MM.1S (cell line): ENCODE measurements around the gene PARP3.

Source experiments
- DNase-seq: peaks from one replicate; pipeline ENCODE4 v3.0.0-alpha.2; 2015
- H2AFZ ChIP-seq: fragments of 300-600 bp; sonication (generic); 2 replicates; pipeline ENCODE4 v1.6.0; 2016; ENCODE audit warnings: antibody characterized with exemption, low read length
- H3F3A ChIP-seq: fragments of 300-600 bp; sonication (generic); 2 replicates; pipeline ENCODE4 v1.6.1; 2016; ENCODE audit warnings: mild to moderate bottlenecking, antibody characterized with exemption, low read length, moderate library complexity, mixed read lengths; ENCODE audit not compliant: insufficient read depth
- H3K27ac ChIP-seq: fragments of 300-600 bp; sonication (generic); 2 replicates; pipeline ENCODE4 v1.5.1; 2016; ENCODE audit warnings: mild to moderate bottlenecking, low read length
- H3K27me3 ChIP-seq: fragments of 300-600 bp; sonication (generic); replicated peaks from 2 replicates; pipeline ENCODE4 v1.6.0; 2016; ENCODE audit warnings: low read length; ENCODE audit not compliant: insufficient read depth
- H3K36me3 ChIP-seq: fragments of 300-600 bp; sonication (generic); replicated peaks from 2 replicates; pipeline ENCODE4 v1.6.1; 2016; ENCODE audit warnings: mild to moderate bottlenecking, low read length, mixed read lengths; ENCODE audit not compliant: insufficient read depth
- H3K4me1 ChIP-seq: fragments of 300-600 bp; sonication (generic); 2 replicates; pipeline ENCODE4 v1.6.1; 2016; ENCODE audit warnings: low read length, mixed read lengths
- H3K4me2 ChIP-seq: fragments of 300-600 bp; sonication (generic); 2 replicates; pipeline ENCODE4 v1.6.0; 2016; ENCODE audit warnings: low read depth, low read length
- H3K4me3 ChIP-seq: fragments of 300-600 bp; sonication (generic); 2 replicates; pipeline ENCODE4 v1.5.1; 2016; ENCODE audit warnings: low read length, mixed read lengths
- H3K79me2 ChIP-seq: fragments of 300-600 bp; sonication (generic); 2 replicates; pipeline ENCODE4 v1.6.1; 2016; ENCODE audit warnings: mixed run types, low read length, mixed read lengths
- H3K9ac ChIP-seq: fragments of 300-600 bp; sonication (generic); 2 replicates; pipeline ENCODE4 v1.6.1; 2016; ENCODE audit warnings: low read length, mixed read lengths
- H3K9me2 ChIP-seq: fragments of 300-600 bp; sonication (generic); replicated peaks from 2 replicates; pipeline ENCODE4 v1.6.1; 2016; ENCODE audit warnings: mild to moderate bottlenecking, low read length, mixed read lengths; ENCODE audit not compliant: insufficient read depth
- H3K9me3 ChIP-seq: fragments of 300-600 bp; sonication (generic); replicated peaks from 2 replicates; pipeline ENCODE4 v1.6.1; 2016; ENCODE audit warnings: mild to moderate bottlenecking, low read length, mixed read lengths; ENCODE audit not compliant: insufficient read depth
- H4K20me1 ChIP-seq: fragments of 300-600 bp; sonication (generic); 2 replicates; pipeline ENCODE4 v1.6.1; 2016; ENCODE audit warnings: mild to moderate bottlenecking, low read length, moderate library complexity, mixed read lengths; ENCODE audit not compliant: insufficient read depth
- EZH2 ChIP-seq: fragments of 300-600 bp; sonication (generic); optimal IDR thresholded peaks from 2 replicates; pipeline ENCODE3; 2017; ENCODE audit warnings: low read depth, mild to moderate bottlenecking, antibody characterized with exemption, low read length, mixed read lengths
- EZH2phosphoT487 ChIP-seq: fragments of 300-600 bp; sonication (generic); IDR thresholded peaks from 2 replicates; pipeline ENCODE4 v1.6.1; 2018; ENCODE audit warnings: antibody characterized with exemption, low read length
- TF ChIP-seq, protein P1 (sequence below): fragments of 300-600 bp; sonication (generic); IDR thresholded peaks from 2 replicates; pipeline ENCODE4 v1.5.1; 2016; ENCODE audit warnings: antibody characterized with exemption, low read length, mixed read lengths

PARP3 gene

DNA sequence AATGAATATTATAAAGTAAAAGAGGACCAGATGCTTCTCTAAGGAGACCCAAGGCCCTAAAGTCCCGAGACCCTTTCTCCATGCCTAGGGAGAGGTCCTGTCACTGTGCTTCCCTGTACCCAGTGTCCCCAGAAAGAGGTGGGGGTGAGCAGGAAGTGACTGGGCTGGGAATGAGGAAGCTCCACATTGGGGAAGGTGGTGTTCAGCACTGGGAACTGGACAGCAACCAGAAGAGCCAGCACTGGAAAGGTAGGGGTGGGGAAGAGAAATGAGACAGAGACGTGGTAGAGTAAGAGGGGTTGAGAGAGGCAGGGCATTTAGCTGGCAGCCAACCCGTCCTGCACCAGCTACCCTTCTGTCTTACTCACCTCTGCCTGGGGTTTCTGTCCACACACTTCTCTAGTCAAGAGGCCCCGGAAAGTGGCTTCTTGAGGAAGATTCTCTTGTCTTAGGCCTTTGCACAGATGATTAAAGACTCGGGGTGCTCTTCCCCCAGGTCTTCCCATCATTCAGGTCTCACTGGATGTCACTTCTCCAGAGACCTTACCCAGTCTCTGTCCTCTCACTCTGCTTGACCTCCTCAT lies 12.7 kb upstream of the PARP3 start:
- H3K4me1 ChIP-seq: no peaks in the 10 kb centered on the region
- DNase-seq: no peak
- H3F3A ChIP-seq: no peaks in the 10 kb centered on the region
- no peak overlapping the region for H3K4me2 ChIP-seq
- H3K79me2 ChIP-seq: no peaks in the 10 kb centered on the region
- TF ChIP-seq EZH2phosphoT487 (no peak), EZH2 (no peak)
- TF ChIP-seq, protein P1, sequence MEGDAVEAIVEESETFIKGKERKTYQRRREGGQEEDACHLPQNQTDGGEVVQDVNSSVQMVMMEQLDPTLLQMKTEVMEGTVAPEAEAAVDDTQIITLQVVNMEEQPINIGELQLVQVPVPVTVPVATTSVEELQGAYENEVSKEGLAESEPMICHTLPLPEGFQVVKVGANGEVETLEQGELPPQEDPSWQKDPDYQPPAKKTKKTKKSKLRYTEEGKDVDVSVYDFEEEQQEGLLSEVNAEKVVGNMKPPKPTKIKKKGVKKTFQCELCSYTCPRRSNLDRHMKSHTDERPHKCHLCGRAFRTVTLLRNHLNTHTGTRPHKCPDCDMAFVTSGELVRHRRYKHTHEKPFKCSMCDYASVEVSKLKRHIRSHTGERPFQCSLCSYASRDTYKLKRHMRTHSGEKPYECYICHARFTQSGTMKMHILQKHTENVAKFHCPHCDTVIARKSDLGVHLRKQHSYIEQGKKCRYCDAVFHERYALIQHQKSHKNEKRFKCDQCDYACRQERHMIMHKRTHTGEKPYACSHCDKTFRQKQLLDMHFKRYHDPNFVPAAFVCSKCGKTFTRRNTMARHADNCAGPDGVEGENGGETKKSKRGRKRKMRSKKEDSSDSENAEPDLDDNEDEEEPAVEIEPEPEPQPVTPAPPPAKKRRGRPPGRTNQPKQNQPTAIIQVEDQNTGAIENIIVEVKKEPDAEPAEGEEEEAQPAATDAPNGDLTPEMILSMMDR: no peak
- H2AFZ ChIP-seq: no peak overlapping the region
- H4K20me1 ChIP-seq: no peaks in the 10 kb centered on the region
- no peak overlapping the region for H3K27ac ChIP-seq
- H3K9ac ChIP-seq: no peak overlapping the region
- H3K4me3 ChIP-seq: no peak overlapping the region
- no peaks in the 10 kb centered on the region for H3K36me3 ChIP-seq
- no peaks in the 10 kb centered on the region for H3K9me3 ChIP-seq
- H3K9me2 ChIP-seq: no peaks in the 10 kb centered on the region
- H3K27me3 ChIP-seq: no peaks in the 10 kb centered on the region

- H3K27ac ChIP-seq: no peak overlapping the region
- H3K9me3 ChIP-seq: no peaks in the 10 kb centered on the region
- no peak overlapping the region for H3K4me3 ChIP-seq
- TF ChIP-seq EZH2: no peak
- TF ChIP-seq, protein P1: no peak
- no peaks in the 10 kb centered on the region for H3K36me3 ChIP-seq
- no peaks in the 10 kb centered on the region for H3K4me1 ChIP-seq
- no peak overlapping the region for H3K9ac ChIP-seq
- H3K4me2 ChIP-seq: no peak overlapping the region
- H4K20me1 ChIP-seq: no peaks in the 10 kb centered on the region
- no peaks in the 10 kb centered on the region for H3K9me2 ChIP-seq
- H3K27me3 ChIP-seq: no peaks in the 10 kb centered on the region
- H3K79me2 ChIP-seq: no peaks in the 10 kb centered on the region
- no peaks in the 10 kb centered on the region for H3F3A ChIP-seq
- no peak for DNase-seq
- no peak overlapping the region for H2AFZ ChIP-seq
These were observed 11.7 kb upstream of the PARP3 start for GRCh38 chr3:51930439-51930838.

- Histone ChIP-seq H3K4me3 (no peak overlapping the region), H3K27me3 (no peaks in the 10 kb centered on the region), H3F3A (no peaks in the 10 kb centered on the region), H3K4me1 (no peaks in the 10 kb centered on the region), H4K20me1 (no peaks in the 10 kb centered on the region), H3K36me3 (peaks cover 5% of the 10 kb centered on the region; the same call in 1 of the 2 replicates), H3K9me2 (no peaks in the 10 kb centered on the region), H3K9ac (no peak overlapping the region), H3K79me2 (no peaks in the 10 kb centered on the region), H2AFZ (no peak overlapping the region), H3K4me2 (no peak overlapping the region), H3K9me3 (no peaks in the 10 kb centered on the region), H3K27ac (no peak overlapping the region)
- no peak for TF ChIP-seq EZH2phosphoT487
- TF ChIP-seq, protein P1: no peak
- no peak for TF ChIP-seq EZH2
- no peak for DNase-seq
These were observed 10.4 kb upstream of the PARP3 start for GRCh38 chr3:51931756-51932155.
